Measurements from ENCODE around the gene EPM2A. TPM values are rescaled to one million over a fixed set of nuclear protein-coding genes. Genes with fewer than 3 reads are reported as not detected.

Gene EPM2A
- polyA plus RNA-seq, 1 donor (not counting 4 experiments of a cell fraction or from before 2014, with no cell fraction given), result 2.4 TPM

GRCh38 chr6:145734486-145735355, 599 bp downstream of the EPM2A start:
- Histone ChIP-seq H3K27ac (ENCODE audit: control insufficient read depth, insufficient read depth, low read length) (peak overlapping the region; percentile 94), H3K4me1 (ENCODE audit: control insufficient read depth, extremely low read depth, insufficient read depth, low read length) (peaks cover 8% of the 10 kb centered on the region), H3K9me3 (ENCODE audit: control insufficient read depth, low read depth, low read length) (no peaks in the 10 kb centered on the region), H4K20me1 (ENCODE audit: control insufficient read depth, extremely low read depth, insufficient read depth, low read length) (no peaks in the 10 kb centered on the region), H3K9ac (ENCODE audit: control insufficient read depth, extremely low read depth, insufficient read depth, low read length) (peak overlapping the region; percentile 93), H3K4me3 (ENCODE audit: control insufficient read depth in 2 of 3, extremely low read depth in 1 of 3, insufficient read depth in 2 of 3, low read depth in 1 of 3, low read length in 3 of 3) (peak overlapping the region; percentile 57 to 85 (median 82)), H3K4me2 (ENCODE audit: control insufficient read depth, extremely low read depth, insufficient read depth, low read depth, low read length) (peak overlapping the region; percentile 96), H3K9me1 (ENCODE audit: control insufficient read depth, extremely low read depth, insufficient read depth, low read length) (no peaks in the 10 kb centered on the region), H2AFZ (ENCODE audit: control insufficient read depth, low read length) (peak overlapping the region; percentile 83), H3K36me3 (ENCODE audit: control insufficient read depth in 2 of 2, extremely low read depth in 1 of 2, insufficient read depth in 2 of 2, low read length in 2 of 2) (no peaks in the 10 kb centered on the region), H3K27me3 (ENCODE audit: control insufficient read depth, extremely low read depth, insufficient read depth, low read length) (no peaks in the 10 kb centered on the region), H3K79me2 (ENCODE audit: control insufficient read depth, insufficient read depth, low read length) (no peaks in the 10 kb centered on the region)
- TF ChIP-seq, protein P1, sequence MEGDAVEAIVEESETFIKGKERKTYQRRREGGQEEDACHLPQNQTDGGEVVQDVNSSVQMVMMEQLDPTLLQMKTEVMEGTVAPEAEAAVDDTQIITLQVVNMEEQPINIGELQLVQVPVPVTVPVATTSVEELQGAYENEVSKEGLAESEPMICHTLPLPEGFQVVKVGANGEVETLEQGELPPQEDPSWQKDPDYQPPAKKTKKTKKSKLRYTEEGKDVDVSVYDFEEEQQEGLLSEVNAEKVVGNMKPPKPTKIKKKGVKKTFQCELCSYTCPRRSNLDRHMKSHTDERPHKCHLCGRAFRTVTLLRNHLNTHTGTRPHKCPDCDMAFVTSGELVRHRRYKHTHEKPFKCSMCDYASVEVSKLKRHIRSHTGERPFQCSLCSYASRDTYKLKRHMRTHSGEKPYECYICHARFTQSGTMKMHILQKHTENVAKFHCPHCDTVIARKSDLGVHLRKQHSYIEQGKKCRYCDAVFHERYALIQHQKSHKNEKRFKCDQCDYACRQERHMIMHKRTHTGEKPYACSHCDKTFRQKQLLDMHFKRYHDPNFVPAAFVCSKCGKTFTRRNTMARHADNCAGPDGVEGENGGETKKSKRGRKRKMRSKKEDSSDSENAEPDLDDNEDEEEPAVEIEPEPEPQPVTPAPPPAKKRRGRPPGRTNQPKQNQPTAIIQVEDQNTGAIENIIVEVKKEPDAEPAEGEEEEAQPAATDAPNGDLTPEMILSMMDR (optimal IDR thresholded peaks at IDR 0.05 in 1 of 3, IDR thresholded peaks at IDR 0.05 in 1 of 3, conservative IDR thresholded peaks at IDR 0.05 in 1 of 3; ENCODE audit: extremely low read depth in 1 of 3, insufficient read depth in 2 of 3, low read length in 3 of 3), result no peak
- TF ChIP-seq EZH2 (IDR thresholded peaks at IDR 0.05; ENCODE audit: low read length), result no peak
- DNase-seq (ENCODE audit: low read depth, low spot score) (no peak), FAIRE-seq (no peak)
- dilution Hi-C loops (cut with MboI; ENCODE audit: extremely low pct_ligation_motif_present, low sequenced_read_pairs), result no loop called here

DNA sequence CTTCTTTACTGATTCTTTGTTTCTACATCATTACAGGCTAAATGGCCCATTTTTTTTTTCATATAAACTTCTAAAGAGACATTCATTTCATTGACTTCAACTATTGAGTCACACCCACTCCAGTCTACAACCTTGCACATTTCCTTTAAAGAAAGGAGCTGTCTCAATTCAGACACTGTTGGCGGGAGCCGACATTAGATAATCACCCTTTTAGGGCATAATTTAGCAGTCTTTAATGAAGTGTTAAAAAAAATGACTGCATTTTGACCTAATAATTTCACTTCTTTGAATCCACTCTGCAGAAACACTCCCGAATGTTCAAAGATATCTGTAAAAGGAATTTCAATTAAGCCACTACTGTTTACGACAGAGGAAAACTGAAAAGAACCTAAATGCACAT, 1.5 kb downstream of the EPM2A start:
- Histone ChIP-seq H2AFZ (ENCODE audit: control insufficient read depth, low read length) (peak overlapping the region; percentile 5), H3K36me3 (ENCODE audit: control insufficient read depth in 2 of 2, extremely low read depth in 1 of 2, insufficient read depth in 2 of 2, low read length in 2 of 2) (no peaks in the 10 kb centered on the region), H3K79me2 (ENCODE audit: control insufficient read depth, insufficient read depth, low read length) (no peaks in the 10 kb centered on the region), H4K20me1 (ENCODE audit: control insufficient read depth, extremely low read depth, insufficient read depth, low read length) (no peaks in the 10 kb centered on the region), H3K4me3 (ENCODE audit: control insufficient read depth in 2 of 3, extremely low read depth in 1 of 3, insufficient read depth in 2 of 3, low read depth in 1 of 3, low read length in 3 of 3) (peak overlapping the region in 2 of 3 experiments; percentile 82 to 85), H3K27ac (ENCODE audit: control insufficient read depth, insufficient read depth, low read length) (no peak overlapping the region), H3K4me1 (ENCODE audit: control insufficient read depth, extremely low read depth, insufficient read depth, low read length) (peaks cover 8% of the 10 kb centered on the region), H3K9me3 (ENCODE audit: control insufficient read depth, low read depth, low read length) (no peaks in the 10 kb centered on the region), H3K4me2 (ENCODE audit: control insufficient read depth, extremely low read depth, insufficient read depth, low read depth, low read length) (peak overlapping the region; percentile 96), H3K9ac (ENCODE audit: control insufficient read depth, extremely low read depth, insufficient read depth, low read length) (peak overlapping the region; percentile 93), H3K9me1 (ENCODE audit: control insufficient read depth, extremely low read depth, insufficient read depth, low read length) (no peaks in the 10 kb centered on the region), H3K27me3 (ENCODE audit: control insufficient read depth, extremely low read depth, insufficient read depth, low read length) (no peaks in the 10 kb centered on the region)
- dilution Hi-C loops (cut with MboI; ENCODE audit: extremely low pct_ligation_motif_present, low sequenced_read_pairs), result no loop called here
- no peak for FAIRE-seq
- no peak for DNase-seq (ENCODE audit: low read depth, low spot score)
- TF ChIP-seq, protein P1 (optimal IDR thresholded peaks at IDR 0.05 in 1 of 3, IDR thresholded peaks at IDR 0.05 in 1 of 3, conservative IDR thresholded peaks at IDR 0.05 in 1 of 3; ENCODE audit: extremely low read depth in 1 of 3, insufficient read depth in 2 of 3, low read length in 3 of 3), result no peak
- no peak for TF ChIP-seq EZH2 (IDR thresholded peaks at IDR 0.05; ENCODE audit: low read length)

Data from keratinocyte (primary cell).